ENCODE measurements around the gene ZDHHC14.

ZDHHC14 gene

DNA sequence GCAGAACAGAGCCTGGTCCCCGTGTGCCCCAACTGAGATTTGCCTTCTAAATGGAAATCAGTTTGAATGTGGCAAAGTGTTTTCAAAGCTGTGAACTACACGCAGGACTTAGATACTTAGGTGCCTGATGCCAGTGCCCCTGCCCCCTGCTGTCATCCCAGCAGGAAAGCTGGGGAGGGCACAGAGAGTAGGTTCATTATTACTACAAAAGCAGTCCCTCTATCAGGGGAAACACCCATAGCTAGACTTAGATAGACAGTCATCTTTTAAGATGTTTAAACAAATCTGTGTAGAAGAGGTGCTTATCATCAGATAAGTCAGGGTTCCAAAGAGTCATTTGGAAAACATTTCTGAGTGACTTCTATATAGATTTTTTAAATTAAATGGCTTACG, 287.0 kb downstream of the ZDHHC14 start:
- no peak overlapping the region for H3K27ac ChIP-seq
- TF ChIP-seq ZFX (IDR thresholded peaks at IDR 0.05; ENCODE audit: borderline replicate concordance) = no peak
- TF ChIP-seq, protein P1, sequence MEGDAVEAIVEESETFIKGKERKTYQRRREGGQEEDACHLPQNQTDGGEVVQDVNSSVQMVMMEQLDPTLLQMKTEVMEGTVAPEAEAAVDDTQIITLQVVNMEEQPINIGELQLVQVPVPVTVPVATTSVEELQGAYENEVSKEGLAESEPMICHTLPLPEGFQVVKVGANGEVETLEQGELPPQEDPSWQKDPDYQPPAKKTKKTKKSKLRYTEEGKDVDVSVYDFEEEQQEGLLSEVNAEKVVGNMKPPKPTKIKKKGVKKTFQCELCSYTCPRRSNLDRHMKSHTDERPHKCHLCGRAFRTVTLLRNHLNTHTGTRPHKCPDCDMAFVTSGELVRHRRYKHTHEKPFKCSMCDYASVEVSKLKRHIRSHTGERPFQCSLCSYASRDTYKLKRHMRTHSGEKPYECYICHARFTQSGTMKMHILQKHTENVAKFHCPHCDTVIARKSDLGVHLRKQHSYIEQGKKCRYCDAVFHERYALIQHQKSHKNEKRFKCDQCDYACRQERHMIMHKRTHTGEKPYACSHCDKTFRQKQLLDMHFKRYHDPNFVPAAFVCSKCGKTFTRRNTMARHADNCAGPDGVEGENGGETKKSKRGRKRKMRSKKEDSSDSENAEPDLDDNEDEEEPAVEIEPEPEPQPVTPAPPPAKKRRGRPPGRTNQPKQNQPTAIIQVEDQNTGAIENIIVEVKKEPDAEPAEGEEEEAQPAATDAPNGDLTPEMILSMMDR (IDR thresholded peaks at IDR 0.05) = no peak

DNA sequence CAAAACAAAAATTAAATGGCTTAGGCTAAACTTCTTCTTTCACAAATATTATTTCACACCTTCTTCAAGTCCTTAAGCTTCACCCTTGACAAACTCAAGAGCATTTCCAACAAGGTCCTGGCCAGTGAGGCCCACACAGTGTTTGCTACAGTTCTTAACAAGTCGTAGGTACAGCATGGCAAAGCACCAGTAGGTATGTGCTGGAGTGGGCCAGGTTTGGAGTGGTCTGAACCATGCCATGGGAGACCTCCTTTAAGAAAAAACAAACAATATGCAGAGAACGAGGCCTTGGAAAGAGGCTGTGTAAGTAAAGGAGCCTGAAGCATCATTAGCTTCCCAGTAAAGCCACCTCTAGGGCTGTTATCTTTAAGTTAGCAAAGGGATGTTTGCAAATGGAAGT, 287.7 kb downstream of the ZDHHC14 start:
- no peak overlapping the region for H3K27ac ChIP-seq
- TF ChIP-seq, protein P1 (IDR thresholded peaks at IDR 0.05) = no peak
- no peak for TF ChIP-seq ZFX (IDR thresholded peaks at IDR 0.05; ENCODE audit: borderline replicate concordance)

DNA sequence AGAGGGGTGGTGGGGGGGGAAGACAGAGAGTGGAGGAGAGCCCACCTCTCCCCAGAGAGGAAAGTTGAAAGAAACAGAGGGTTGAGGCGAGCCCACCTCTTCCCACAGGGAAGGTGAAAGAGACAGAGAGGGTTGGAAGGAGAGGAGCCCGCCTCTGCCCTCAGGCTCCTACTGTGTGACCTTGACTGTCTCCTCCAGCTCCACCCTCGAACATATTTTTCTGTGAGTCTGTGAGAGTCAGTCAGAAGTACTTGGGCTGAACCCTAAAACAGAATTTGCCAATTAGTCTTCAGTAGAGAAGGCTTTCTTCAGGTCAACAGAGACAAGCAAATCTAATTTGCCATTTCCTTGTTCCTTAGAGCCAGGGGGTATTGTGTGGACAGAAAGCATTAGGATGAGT, 288.3 kb downstream of the ZDHHC14 start:
- TF ChIP-seq, protein P1 (IDR thresholded peaks at IDR 0.05) = no peak
- no peak for TF ChIP-seq ZFX (IDR thresholded peaks at IDR 0.05; ENCODE audit: borderline replicate concordance)
- H3K27ac ChIP-seq = no peak overlapping the region

DNA sequence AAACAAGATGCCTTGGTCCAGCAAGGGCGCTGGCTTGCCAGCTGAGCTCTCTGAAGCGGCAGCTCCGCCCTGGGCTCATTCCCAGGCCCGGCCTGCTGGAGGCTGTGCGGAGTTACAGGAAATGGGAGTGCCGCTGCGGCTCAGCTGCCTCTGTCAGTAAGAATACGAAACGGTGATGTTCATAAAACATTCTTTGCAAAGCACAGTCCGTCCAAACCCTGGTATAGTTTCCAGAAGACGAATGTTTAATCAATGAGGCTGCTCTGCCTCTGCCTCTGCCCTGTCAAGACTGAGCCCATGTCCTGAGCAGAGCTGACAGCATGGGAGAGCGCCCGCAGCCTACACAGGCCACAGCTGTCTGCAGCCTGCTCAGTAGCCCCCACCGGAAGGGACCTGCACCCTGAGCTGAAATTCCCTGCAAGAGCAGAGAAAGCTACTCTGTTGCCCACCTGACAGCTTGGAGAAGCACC, 288.8 kb downstream of the ZDHHC14 start:
- H3K27ac ChIP-seq = no peak overlapping the region
- TF ChIP-seq, protein P1 (IDR thresholded peaks at IDR 0.05) = no peak
- TF ChIP-seq ZFX (IDR thresholded peaks at IDR 0.05; ENCODE audit: borderline replicate concordance) = no peak

DNA sequence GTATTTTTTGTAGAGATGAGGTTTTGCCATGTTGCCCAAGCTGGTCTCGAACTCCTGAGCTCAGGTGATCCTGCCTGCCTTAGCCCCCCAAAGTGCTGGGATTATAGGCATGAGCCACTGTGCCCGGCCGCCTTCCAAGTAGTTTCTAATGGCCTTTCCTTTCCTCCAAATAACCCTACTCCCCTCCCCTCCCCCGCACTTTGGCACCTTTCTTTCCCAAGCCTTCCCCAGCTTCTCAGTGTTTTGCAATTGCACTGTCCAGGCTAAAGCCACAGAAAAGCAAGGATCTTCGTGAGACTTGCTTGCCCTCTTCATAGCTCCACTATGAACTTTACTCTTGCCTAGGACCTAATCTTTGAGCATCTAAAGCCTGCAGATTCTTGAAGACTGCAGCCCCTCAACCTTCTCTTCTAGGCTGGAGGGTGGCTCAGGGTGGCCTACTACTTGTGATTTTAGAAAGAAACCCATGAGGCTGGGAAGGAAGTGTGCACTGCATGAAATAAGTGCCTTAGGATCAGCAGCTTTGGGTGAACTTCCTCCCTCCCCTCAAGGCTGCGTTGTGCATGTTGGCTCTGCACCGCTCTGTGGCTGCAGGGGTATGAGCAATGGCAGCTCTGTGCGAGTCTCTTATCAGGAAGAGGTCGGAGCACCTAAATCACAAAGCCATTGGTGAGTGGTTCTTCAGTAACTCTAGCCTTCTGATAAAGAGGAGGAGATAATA, 289.6 kb downstream of the ZDHHC14 start:
- no peak overlapping the region for H3K27ac ChIP-seq
- TF ChIP-seq, protein P1 (IDR thresholded peaks at IDR 0.05) = no peak
- TF ChIP-seq ZFX (IDR thresholded peaks at IDR 0.05; ENCODE audit: borderline replicate concordance) = no peak

DNA sequence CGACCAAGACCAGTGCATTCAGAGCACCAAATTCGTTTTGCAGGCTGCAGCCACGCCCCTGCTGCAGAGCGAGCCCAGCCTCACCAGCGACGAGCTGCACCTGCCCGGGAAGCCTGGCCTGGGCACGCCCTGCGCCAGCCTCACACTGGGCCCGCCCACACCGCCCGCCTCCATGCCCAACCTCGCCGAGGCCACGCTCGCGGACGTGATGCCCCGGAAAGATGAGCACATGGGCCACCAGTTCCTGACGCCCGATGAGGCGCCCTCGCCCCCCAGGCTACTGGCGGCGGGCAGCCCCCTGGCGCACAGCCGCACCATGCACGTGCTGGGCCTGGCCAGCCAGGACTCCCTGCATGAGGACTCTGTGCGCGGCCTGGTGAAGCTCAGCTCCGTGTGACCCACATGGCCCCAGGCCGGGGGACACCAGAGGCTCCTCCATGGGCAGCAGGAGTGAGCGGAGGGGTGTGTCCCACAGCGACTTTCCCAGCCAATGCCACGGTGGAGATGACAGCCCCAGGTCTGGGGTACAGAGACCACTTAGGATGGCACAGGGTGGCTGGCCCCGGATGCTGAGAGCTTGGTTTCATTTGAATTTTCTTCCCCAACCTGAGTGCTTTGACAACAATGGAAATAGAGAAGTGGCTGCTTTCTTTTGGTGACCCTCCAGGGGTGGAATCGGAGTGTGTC, 291.9 kb downstream of the ZDHHC14 start:
- no peak for TF ChIP-seq ZFX (IDR thresholded peaks at IDR 0.05; ENCODE audit: borderline replicate concordance)
- TF ChIP-seq, protein P1 (IDR thresholded peaks at IDR 0.05) = no peak
- no peak overlapping the region for H3K27ac ChIP-seq

DNA sequence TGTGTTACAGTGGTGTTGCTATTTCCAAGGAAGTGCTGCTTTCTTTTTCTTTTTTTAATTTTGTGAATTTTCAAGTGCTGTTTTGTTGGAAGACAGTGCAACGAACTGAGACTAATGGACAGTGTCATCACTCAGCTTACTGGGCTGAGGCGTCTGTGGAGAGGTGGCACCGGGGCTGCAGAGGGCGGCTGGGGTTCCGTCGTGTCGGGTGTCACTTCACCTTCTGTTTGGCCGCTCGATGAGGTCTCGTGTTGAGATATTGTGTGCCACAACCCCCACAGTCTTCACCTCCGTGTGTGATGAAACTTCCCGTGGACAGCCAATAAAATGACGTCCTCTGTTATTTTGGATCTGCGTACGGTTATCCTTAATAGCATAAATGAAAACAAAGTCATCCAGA, 292.6 kb downstream of the ZDHHC14 start:
- TF ChIP-seq ZFX (IDR thresholded peaks at IDR 0.05; ENCODE audit: borderline replicate concordance) = no peak
- TF ChIP-seq, protein P1 (IDR thresholded peaks at IDR 0.05) = no peak
- H3K27ac ChIP-seq = no peak overlapping the region

Measured in 22Rv1 (cell line).